Lung (tissue), 12 donors: Measurements from ENCODE around the gene ALKBH1. TPM values are rescaled to one million over a fixed set of nuclear protein-coding genes. Genes with fewer than 3 reads are reported as not detected.

Experiments used
- ATAC-seq: fragments of 200-7000 bp; cut with Tn5 transposase; one replicate; pipeline ENCODE4 v1.9.1; 2020; ENCODE audit warnings: moderate number of reproducible peaks; ENCODE audit not compliant: insufficient read depth, low FRiP score
- DNase-seq, 3 donors: peaks; one replicate each; pipeline ENCODE4 v3.0.0-alpha.2; 2013 to 2017
- H3K27ac ChIP-seq, 2 donors: one replicate each; pipeline ENCODE4 v1.5.1; 2013; ENCODE audit warnings: mild to moderate bottlenecking in 2 of 2, moderate library complexity in 2 of 2, control low read depth in 1 of 2, inconsistent platforms in 1 of 2, low read depth in 1 of 2, low read length in 1 of 2
- H3K27me3 ChIP-seq, 3 donors: one replicate each; pipeline ENCODE4 v1.5.1; 2013; ENCODE audit warnings: low read length in 2 of 3; ENCODE audit not compliant: control insufficient read depth in 3 of 3, insufficient read depth in 3 of 3
- H3K36me3 ChIP-seq, 4 donors: one replicate each; pipeline ENCODE4 v1.5.1; 2013; ENCODE audit warnings: low read length in 4 of 4, mild to moderate bottlenecking in 1 of 4, moderate library complexity in 1 of 4; ENCODE audit not compliant: control insufficient read depth in 4 of 4, insufficient read depth in 4 of 4
- H3K4me1 ChIP-seq, 5 donors: one replicate each; pipeline ENCODE4 v1.5.1; 2013; ENCODE audit warnings: low read length in 5 of 5, mild to moderate bottlenecking in 2 of 5, moderate library complexity in 1 of 5; ENCODE audit not compliant: control insufficient read depth in 5 of 5, insufficient read depth in 5 of 5
- H3K4me3 ChIP-seq: one replicate; pipeline ENCODE4 v1.5.1; 2013; ENCODE audit warnings: mild to moderate bottlenecking, control low read depth, moderate library complexity
- H3K9ac ChIP-seq, 2 donors: one replicate each; pipeline ENCODE4 v1.5.1; 2013; ENCODE audit warnings: low read length in 2 of 2, control low read depth in 1 of 2; ENCODE audit not compliant: insufficient read depth in 1 of 2
- H3K9me3 ChIP-seq, 4 donors: one replicate each; pipeline ENCODE4 v1.5.1; 2013; ENCODE audit warnings: low read length in 3 of 4, mild to moderate bottlenecking in 1 of 4, moderate library complexity in 1 of 4; ENCODE audit not compliant: control insufficient read depth in 4 of 4, insufficient read depth in 3 of 4
- WGBS, 2 donors: extraction: QIAGEN DNeasy Blood & Tissue Kit; methylation state at CpG; one replicate each; pipeline ENCODE4 v1.1.7; 2013; 5-methylcytosine and 5-hydroxymethylcytosine counted together
- polyA plus RNA-seq, 2 donors: library from polyadenylated mRNA; stranded (reverse); fragments of 200-250 nt; gene quantifications; one replicate each; pipeline ENCODE4 v1.2.1, GENCODE V29; 2013
- total RNA-seq, 2 donors: library from RNA; depleted of rRNA in 1 of 2; stranded (reverse); fragments of >200 nt in 1 of 2; gene quantifications; one replicate each; pipeline ENCODE4 v1.2.1, GENCODE V29; 2014 to 2021
- TF ChIP-seq, protein P1 (sequence below): IDR thresholded peaks from 2 replicates; pipeline ENCODE4 v1.5.1; 2012; ENCODE audit warnings: mild to moderate bottlenecking; ENCODE audit errors: control extremely low read depth, extremely low read depth
- donor health status: control.
- donor health status: control.
- donor health status: Bipolar disorder and iron deficiency.
- donor health status: healthy.
- donor health status: DM: yes; HTN: yes; CAD: no.

The ALKBH1 gene
- total and polyA plus RNA-seq, 4 donors = 6.2 to 11.7 (median 8.4) TPM

DNA sequence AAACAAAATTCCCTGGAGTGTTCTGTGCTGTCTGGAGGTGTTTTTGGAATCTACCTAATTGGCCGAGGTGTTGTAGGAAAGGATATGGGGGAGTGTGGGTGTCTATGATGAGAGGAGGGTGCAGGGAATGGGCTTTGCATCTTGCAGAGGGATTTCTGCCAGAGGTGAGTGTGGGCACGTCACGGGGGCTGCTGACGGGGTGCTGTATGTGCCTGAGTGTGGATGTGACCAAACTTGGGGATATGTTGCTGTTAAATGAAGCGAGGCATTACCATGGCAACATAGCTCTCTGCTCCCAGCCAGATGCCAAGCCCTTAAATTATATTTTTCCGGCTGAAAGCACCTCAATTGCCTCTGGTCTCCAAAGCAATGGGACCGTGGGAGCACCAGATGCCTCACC lies 47.1 kb downstream of the ALKBH1 start:
- Histone ChIP-seq H3K27me3 (no peaks in the 10 kb centered on the region), H3K9me3 (no peaks in the 10 kb centered on the region), H3K9ac (no peak overlapping the region), H3K36me3 (no peaks in the 10 kb centered on the region), H3K27ac (no peak overlapping the region), H3K4me1 (peaks cover 0 to 2% (median 0%) of the 10 kb centered on the region in 5 donors), H3K4me3 (no peak overlapping the region)
- 86 to 92% methylated on average over 7 of the region's 7 CpGs for WGBS, 2 donors
- ATAC-seq (no peak), DNase-seq (no peak)
- TF ChIP-seq, protein P1, sequence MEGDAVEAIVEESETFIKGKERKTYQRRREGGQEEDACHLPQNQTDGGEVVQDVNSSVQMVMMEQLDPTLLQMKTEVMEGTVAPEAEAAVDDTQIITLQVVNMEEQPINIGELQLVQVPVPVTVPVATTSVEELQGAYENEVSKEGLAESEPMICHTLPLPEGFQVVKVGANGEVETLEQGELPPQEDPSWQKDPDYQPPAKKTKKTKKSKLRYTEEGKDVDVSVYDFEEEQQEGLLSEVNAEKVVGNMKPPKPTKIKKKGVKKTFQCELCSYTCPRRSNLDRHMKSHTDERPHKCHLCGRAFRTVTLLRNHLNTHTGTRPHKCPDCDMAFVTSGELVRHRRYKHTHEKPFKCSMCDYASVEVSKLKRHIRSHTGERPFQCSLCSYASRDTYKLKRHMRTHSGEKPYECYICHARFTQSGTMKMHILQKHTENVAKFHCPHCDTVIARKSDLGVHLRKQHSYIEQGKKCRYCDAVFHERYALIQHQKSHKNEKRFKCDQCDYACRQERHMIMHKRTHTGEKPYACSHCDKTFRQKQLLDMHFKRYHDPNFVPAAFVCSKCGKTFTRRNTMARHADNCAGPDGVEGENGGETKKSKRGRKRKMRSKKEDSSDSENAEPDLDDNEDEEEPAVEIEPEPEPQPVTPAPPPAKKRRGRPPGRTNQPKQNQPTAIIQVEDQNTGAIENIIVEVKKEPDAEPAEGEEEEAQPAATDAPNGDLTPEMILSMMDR = no peak

DNA sequence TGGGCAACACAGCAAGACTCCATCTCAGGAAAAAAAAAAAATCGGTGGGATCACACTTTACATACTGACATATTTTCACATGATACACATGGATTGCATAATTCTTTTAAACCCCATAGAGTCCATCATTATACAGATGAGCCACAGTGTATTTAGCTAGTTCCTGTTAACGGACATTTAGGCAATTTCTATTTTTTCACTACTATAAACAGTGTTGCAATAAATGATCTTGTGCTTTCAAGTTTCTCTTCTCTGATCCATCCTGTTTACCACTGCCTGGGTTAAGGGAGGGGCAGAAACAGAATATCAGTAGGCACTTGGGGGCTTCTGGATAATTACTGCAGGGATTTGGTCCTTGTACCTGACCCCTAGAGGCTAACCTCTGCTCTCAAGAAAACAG lies 48.0 kb downstream of the ALKBH1 start:
- WGBS, 2 donors = 9 to 43% methylated on average over 2 of the region's 2 CpGs
- no peaks in the 10 kb centered on the region for H3K9me3 ChIP-seq
- TF ChIP-seq, protein P1 = no peak
- H3K4me1 ChIP-seq = peaks cover 0 to 2% (median 0%) of the 10 kb centered on the region in 5 donors
- peak overlapping the region in 1 of 2 donors; percentile 63 for H3K27ac ChIP-seq
- no peak overlapping the region for H3K9ac ChIP-seq
- no peaks in the 10 kb centered on the region for H3K36me3 ChIP-seq
- ATAC-seq = no peak
- H3K27me3 ChIP-seq = no peaks in the 10 kb centered on the region
- H3K4me3 ChIP-seq = no peak overlapping the region
- no peak for DNase-seq

DNA sequence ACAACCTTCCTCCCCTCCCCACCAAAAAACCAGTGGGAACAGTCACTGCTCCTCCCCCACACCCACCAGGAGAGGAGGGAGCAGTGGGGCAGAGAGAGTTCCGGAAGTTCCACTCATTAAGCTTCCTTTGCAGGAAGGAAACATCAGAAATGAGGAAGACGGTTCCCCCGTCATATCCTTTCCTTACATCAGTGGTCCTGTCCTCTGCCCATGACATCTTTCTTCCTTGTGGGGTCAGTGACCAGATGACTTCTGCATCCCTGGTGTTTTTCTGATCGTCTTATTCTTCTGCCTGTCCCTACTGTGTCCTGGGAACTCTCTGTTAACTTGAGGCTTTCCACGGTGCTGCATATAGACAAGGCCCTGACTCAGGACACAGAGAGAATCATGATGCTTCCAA lies 50.5 kb downstream of the ALKBH1 start:
- DNase-seq (peak in 1 of 3 donors; percentile 19), ATAC-seq (no peak)
- Histone ChIP-seq H3K9me3 (no peaks in the 10 kb centered on the region), H3K27me3 (no peaks in the 10 kb centered on the region), H3K4me3 (no peak overlapping the region), H3K36me3 (no peaks in the 10 kb centered on the region), H3K4me1 (peaks cover 0 to 2% (median 0%) of the 10 kb centered on the region in 5 donors), H3K9ac (no peak overlapping the region), H3K27ac (no peak overlapping the region)
- TF ChIP-seq, protein P1 = no peak
- WGBS, 2 donors = 15 to 39% methylated on average over 5 of the region's 5 CpGs

DNA sequence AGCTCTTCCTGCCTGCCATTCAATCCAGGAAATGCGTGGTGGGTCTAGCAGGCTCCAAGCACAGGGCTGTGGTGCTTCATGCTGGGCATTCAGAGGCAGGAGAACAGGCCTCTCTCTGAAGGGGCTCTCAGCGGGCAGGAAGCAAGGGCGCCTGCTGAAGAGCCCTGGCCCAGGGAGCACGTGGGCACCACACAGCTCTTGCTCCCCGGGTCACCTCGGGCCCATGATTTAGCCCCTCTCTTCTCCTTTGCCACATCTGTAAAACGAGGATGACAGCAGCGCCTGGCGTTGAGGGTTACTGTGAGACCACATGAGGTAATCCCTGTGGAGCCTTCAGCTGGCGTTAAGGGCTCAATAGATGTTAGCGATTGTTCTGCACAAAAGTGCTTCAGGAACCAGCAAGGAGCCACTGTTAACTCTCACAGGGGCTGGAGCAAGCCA lies 53.8 kb downstream of the ALKBH1 start:
- no peak for DNase-seq
- H3K27me3 ChIP-seq = no peaks in the 10 kb centered on the region
- 51 to 61% methylated on average over 11 of the region's 11 CpGs for WGBS, 2 donors
- ATAC-seq = no peak
- no peak overlapping the region for H3K9ac ChIP-seq
- peaks cover 0 to 2% (median 0%) of the 10 kb centered on the region in 5 donors for H3K4me1 ChIP-seq
- no peak overlapping the region for H3K4me3 ChIP-seq
- no peak overlapping the region for H3K27ac ChIP-seq
- TF ChIP-seq, protein P1 = no peak
- no peaks in the 10 kb centered on the region for H3K36me3 ChIP-seq
- no peaks in the 10 kb centered on the region for H3K9me3 ChIP-seq
